ENCODE measurements around the gene RRP15. TPM values are rescaled to one million over a fixed set of nuclear protein-coding genes. Genes with fewer than 3 reads are reported as not detected.

Gene RRP15
- total RNA-seq, 1 donor from 2014 or later, result 20.8 TPM

DNA sequence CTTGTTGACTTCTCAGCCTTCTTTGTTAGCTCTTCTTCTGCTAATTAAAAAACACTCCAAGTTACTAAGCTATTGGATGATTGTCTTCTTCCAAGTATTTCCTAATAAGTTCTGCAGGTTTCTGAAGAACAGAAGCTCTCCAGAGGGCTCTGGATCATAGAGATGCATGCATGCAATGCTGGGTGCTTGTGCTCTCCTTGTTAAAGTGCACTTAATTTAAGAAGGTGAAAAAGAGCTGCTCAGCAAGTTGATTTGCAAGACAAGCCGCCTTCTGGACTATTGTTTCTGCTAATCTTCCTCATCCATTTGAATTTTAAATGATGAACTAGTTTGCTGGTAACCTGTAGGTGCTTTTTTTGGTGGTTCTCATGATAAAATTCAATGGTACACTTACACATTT, 16.1 kb downstream of the RRP15 start:
- TF ChIP-seq, protein P1, sequence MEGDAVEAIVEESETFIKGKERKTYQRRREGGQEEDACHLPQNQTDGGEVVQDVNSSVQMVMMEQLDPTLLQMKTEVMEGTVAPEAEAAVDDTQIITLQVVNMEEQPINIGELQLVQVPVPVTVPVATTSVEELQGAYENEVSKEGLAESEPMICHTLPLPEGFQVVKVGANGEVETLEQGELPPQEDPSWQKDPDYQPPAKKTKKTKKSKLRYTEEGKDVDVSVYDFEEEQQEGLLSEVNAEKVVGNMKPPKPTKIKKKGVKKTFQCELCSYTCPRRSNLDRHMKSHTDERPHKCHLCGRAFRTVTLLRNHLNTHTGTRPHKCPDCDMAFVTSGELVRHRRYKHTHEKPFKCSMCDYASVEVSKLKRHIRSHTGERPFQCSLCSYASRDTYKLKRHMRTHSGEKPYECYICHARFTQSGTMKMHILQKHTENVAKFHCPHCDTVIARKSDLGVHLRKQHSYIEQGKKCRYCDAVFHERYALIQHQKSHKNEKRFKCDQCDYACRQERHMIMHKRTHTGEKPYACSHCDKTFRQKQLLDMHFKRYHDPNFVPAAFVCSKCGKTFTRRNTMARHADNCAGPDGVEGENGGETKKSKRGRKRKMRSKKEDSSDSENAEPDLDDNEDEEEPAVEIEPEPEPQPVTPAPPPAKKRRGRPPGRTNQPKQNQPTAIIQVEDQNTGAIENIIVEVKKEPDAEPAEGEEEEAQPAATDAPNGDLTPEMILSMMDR (IDR thresholded peaks at IDR 0.05; ENCODE audit: borderline replicate concordance), result no peak
- Histone ChIP-seq H3K27ac (replicated peaks) (no peak overlapping the region), H3K36me3 (no peaks in the 10 kb centered on the region), H3K4me1 (peaks cover 32% of the 10 kb centered on the region), H3K27me3 (ENCODE audit: low read depth) (no peaks in the 10 kb centered on the region), H3K9me3 (replicated peaks) (no peaks in the 10 kb centered on the region), H3K4me3 (no peak overlapping the region)
- intact Hi-C loops (cut with micrococcal nuclease), result no loop called here
- no peak for DNase-seq

DNA sequence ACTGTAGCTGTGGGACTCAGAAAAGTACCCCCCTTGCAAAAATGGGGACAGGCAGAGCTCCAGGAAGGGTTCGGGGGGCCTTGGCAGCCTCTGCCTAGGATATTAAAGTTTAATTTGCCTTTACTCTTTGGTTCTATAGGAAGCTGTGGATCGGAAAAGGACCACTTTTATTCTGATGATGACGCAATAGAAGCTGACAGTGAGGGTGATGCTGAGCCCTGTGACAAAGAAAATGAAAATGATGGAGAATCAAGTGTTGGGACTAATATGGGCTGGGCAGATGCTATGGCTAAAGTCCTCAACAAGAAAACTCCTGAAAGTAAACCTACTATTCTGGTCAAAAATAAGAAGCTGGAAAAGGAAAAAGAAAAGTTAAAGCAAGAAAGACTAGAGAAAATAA, 17.1 kb downstream of the RRP15 start:
- DNase-seq, result no peak
- Histone ChIP-seq H3K4me1 (peaks cover 29% of the 10 kb centered on the region), H3K27ac (replicated peaks) (no peak overlapping the region), H3K27me3 (ENCODE audit: low read depth) (no peaks in the 10 kb centered on the region), H3K4me3 (no peak overlapping the region), H3K9me3 (replicated peaks) (no peaks in the 10 kb centered on the region), H3K36me3 (no peaks in the 10 kb centered on the region)
- intact Hi-C loops (cut with micrococcal nuclease), result no loop called here
- TF ChIP-seq, protein P1 (IDR thresholded peaks at IDR 0.05; ENCODE audit: borderline replicate concordance), result no peak

DNA sequence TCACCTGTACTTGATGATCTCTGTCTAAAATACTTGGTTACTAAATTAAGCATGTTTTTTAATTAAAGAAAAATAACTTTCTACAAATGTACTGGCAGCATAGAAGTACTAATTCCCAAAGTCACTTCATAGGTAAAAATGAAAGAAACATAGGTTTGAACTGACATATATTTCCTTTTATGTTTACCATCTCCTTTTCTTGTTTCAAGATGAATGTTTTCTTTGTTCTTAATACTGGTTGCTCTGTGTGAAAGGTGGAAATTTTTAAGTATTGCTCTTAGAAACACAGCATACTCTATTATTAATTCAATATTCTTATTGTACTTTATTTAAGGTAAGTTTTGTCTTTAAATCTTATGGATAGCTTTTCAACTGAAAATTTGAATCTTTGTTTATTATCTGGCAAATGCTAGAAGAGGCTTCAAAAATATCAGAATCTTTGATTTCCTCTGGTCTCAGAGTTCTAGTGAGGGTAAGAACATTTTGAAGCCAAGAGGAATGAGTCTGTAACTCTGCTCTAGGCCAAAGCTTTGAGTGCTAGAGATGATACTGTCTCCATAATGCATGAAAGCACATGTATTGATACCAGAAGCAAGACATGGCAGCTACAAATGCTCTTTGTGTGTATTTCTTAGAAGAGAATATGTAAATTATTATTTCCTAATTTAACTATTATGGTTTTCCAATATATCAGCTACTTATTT, 18.2 kb downstream of the RRP15 start:
- TF ChIP-seq, protein P1 (IDR thresholded peaks at IDR 0.05; ENCODE audit: borderline replicate concordance), result no peak
- intact Hi-C loops (cut with micrococcal nuclease), result no loop called here
- Histone ChIP-seq H3K27me3 (ENCODE audit: low read depth) (no peaks in the 10 kb centered on the region), H3K4me3 (no peak overlapping the region), H3K27ac (replicated peaks) (peak overlapping the region; percentile 77), H3K36me3 (peaks cover 11% of the 10 kb centered on the region), H3K9me3 (replicated peaks) (no peaks in the 10 kb centered on the region), H3K4me1 (peaks cover 27% of the 10 kb centered on the region)
- DNase-seq, result no peak

DNA sequence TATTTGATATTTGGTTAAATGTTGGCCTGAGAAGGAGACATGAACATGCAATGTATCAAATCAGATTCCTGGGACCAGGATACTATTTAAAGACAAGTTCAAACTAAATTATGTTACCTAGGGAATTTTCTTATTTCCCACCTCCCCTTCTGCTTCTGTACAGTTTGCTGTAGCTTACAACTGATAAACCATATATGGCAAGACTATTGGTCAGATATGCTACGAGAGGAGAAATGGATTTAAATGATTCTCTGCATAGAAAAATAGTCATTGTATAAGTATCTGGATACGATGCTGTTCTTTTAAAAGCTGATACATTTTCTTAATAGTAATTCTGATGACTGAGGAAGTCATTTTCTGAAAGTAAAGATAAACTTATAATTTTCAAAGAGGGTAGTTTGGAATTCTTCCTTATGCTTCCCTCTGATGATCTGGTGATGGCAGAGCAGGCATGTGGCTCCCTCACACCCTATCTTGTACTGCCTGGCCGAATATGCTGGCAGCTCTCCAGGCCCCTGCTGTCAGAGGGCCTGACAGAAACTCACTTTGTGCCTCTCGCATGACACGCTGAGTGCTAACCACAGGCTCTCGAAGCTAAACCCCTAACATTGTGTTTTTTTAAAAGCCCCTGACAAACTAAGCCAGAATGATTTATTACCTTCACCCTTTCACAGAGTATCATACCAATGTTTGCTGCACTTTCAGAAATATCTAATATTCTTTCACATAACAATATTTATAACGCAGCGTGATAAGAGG, 19.4 kb downstream of the RRP15 start:
- H3K4me3 ChIP-seq, result peak overlapping the region; percentile 6
- H3K27me3 ChIP-seq (ENCODE audit: low read depth), result no peaks in the 10 kb centered on the region
- H3K4me1 ChIP-seq, result peaks cover 27% of the 10 kb centered on the region
- H3K9me3 ChIP-seq (replicated peaks), result no peaks in the 10 kb centered on the region
- TF ChIP-seq, protein P1 (IDR thresholded peaks at IDR 0.05; ENCODE audit: borderline replicate concordance), result no peak
- H3K36me3 ChIP-seq, result peaks cover 22% of the 10 kb centered on the region
- intact Hi-C loops (cut with micrococcal nuclease), result no loop called here
- DNase-seq, result peak; percentile 74
- H3K27ac ChIP-seq (replicated peaks), result peak overlapping the region; percentile 77

DNA sequence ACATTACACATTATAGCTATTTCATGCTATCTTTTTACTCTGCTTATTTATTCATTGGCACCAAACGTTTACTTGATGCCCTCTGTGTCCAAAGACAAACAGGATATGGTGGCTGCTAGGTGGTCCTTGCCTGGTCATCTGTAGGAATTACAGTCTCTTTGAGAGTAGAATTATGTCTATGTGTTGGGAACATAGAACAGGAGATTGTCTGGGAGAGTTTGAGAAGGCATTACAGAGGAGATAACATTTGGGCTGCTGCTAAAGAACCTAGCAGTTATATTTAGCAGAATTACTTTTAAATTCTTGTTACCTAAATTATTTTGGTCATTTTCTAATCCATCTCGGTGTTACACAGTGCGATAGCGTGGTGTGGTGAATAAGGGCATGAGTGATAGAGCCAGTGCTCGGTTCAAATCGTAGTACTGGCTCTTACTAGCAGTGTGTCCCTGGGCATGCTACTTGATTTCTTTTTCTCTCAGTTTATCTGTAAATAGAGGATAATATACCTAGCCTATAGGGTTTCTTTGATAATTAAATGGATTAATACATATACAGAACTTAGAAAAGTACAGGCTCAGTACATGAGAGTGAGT, 20.5 kb downstream of the RRP15 start:
- Histone ChIP-seq H3K4me3 (peak overlapping the region; percentile 6), H3K9me3 (replicated peaks) (no peaks in the 10 kb centered on the region), H3K36me3 (peaks cover 22% of the 10 kb centered on the region), H3K27ac (replicated peaks) (peak overlapping the region; percentile 77), H3K4me1 (peaks cover 27% of the 10 kb centered on the region), H3K27me3 (ENCODE audit: low read depth) (no peaks in the 10 kb centered on the region)
- intact Hi-C loops (cut with micrococcal nuclease), result no loop called here
- TF ChIP-seq, protein P1 (IDR thresholded peaks at IDR 0.05; ENCODE audit: borderline replicate concordance), result no peak
- no peak for DNase-seq
